BLaER1 (cell line): ENCODE data around the gene RFTN1.

ENCODE experiments used
- H3K27ac ChIP-seq: shearing (Covaris generic); formaldehyde crosslinking; 2 replicates; pipeline ENCODE4 v1.8.1; 2022
- H3K27me3 ChIP-seq: shearing (Covaris generic); formaldehyde crosslinking; 2 replicates; pipeline ENCODE4 v1.8.1; 2022
- H3K36me3 ChIP-seq: shearing (Covaris generic); formaldehyde crosslinking; 2 replicates; pipeline ENCODE4 v1.8.1; 2022
- H3K4me1 ChIP-seq: shearing (Covaris generic); formaldehyde crosslinking; 2 replicates; pipeline ENCODE4 v1.8.1; 2022
- H3K4me2 ChIP-seq: shearing (Covaris generic); formaldehyde crosslinking; 2 replicates; pipeline ENCODE4 v1.8.1; 2022
- H3K4me3 ChIP-seq: shearing (Covaris generic); formaldehyde crosslinking; 2 replicates; pipeline ENCODE4 v1.8.1; 2022
- H3K9ac ChIP-seq: shearing (Covaris generic); formaldehyde crosslinking; 2 replicates; pipeline ENCODE4 v1.8.1; 2022
- H3K9me3 ChIP-seq: shearing (Covaris generic); formaldehyde crosslinking; 2 replicates; pipeline ENCODE4 v1.8.1; 2022
- H4K20me1 ChIP-seq: shearing (Covaris generic); formaldehyde crosslinking; 2 replicates; pipeline ENCODE4 v1.8.1; 2022
- Cebpa-rat ChIP-seq: shearing (Covaris generic); IDR thresholded peaks from 2 replicates; pipeline ENCODE4 v1.8.1; 2022

Gene RFTN1

GRCh38 chr3:16335333-16335732 is 178.2 kb downstream of the RFTN1 start:
- no peak for TF ChIP-seq Cebpa-rat
- Histone ChIP-seq H3K27ac (no peak overlapping the region), H3K4me1 (peaks cover 21% of the 10 kb centered on the region), H3K9ac (no peak overlapping the region), H4K20me1 (peaks cover 32% of the 10 kb centered on the region), H3K27me3 (no peaks in the 10 kb centered on the region), H3K4me2 (no peak overlapping the region), H3K36me3 (peaks cover 81% of the 10 kb centered on the region), H3K9me3 (peaks cover 20% of the 10 kb centered on the region), H3K4me3 (no peak overlapping the region)

- no peak overlapping the region for H3K4me2 ChIP-seq
- H3K9me3 ChIP-seq = peaks cover 20% of the 10 kb centered on the region
- peaks cover 21% of the 10 kb centered on the region for H3K4me1 ChIP-seq
- H3K9ac ChIP-seq = no peak overlapping the region
- TF ChIP-seq Cebpa-rat = no peak
- no peaks in the 10 kb centered on the region for H3K27me3 ChIP-seq
- H3K36me3 ChIP-seq = peaks cover 82% of the 10 kb centered on the region
- H3K4me3 ChIP-seq = no peak overlapping the region
- no peak overlapping the region for H3K27ac ChIP-seq
- H4K20me1 ChIP-seq = peaks cover 29% of the 10 kb centered on the region
Measured at GRCh38 chr3:16334909-16335308, 178.6 kb downstream of the RFTN1 start.

- peaks cover 27% of the 10 kb centered on the region; the same call in 1 of the 2 replicates for H4K20me1 ChIP-seq
- peaks cover 90% of the 10 kb centered on the region for H3K36me3 ChIP-seq
- H3K27me3 ChIP-seq = no peaks in the 10 kb centered on the region
- no peak overlapping the region for H3K9ac ChIP-seq
- H3K4me3 ChIP-seq = no peak overlapping the region
- TF ChIP-seq Cebpa-rat = no peak
- peaks cover 20% of the 10 kb centered on the region for H3K9me3 ChIP-seq
- no peak overlapping the region for H3K4me2 ChIP-seq
- no peak overlapping the region for H3K27ac ChIP-seq
- H3K4me1 ChIP-seq = peaks cover 3% of the 10 kb centered on the region
Measured at GRCh38 chr3:16332904-16333426, 180.5 kb downstream of the RFTN1 start.

- Histone ChIP-seq H3K4me2 (no peak overlapping the region), H3K27ac (no peak overlapping the region), H3K4me3 (no peak overlapping the region), H3K4me1 (no peaks in the 10 kb centered on the region), H3K36me3 (peaks cover 88% of the 10 kb centered on the region), H3K9me3 (peaks cover 20% of the 10 kb centered on the region), H3K9ac (no peak overlapping the region), H4K20me1 (peaks cover 35% of the 10 kb centered on the region; the same call in 1 of the 2 replicates), H3K27me3 (no peaks in the 10 kb centered on the region)
- no peak for TF ChIP-seq Cebpa-rat
Measured at GRCh38 chr3:16331319-16331883, 182.1 kb downstream of the RFTN1 start.

GRCh38 chr3:16330351-16330750 is 183.1 kb downstream of the RFTN1 start:
- Histone ChIP-seq H3K9me3 (peaks cover 20% of the 10 kb centered on the region), H3K36me3 (peaks cover 88% of the 10 kb centered on the region), H3K9ac (no peak overlapping the region), H4K20me1 (peaks cover 37% of the 10 kb centered on the region; the same call in 1 of the 2 replicates), H3K4me3 (no peak overlapping the region), H3K27ac (no peak overlapping the region), H3K4me2 (no peak overlapping the region), H3K27me3 (no peaks in the 10 kb centered on the region), H3K4me1 (no peaks in the 10 kb centered on the region)
- TF ChIP-seq Cebpa-rat = no peak

- H3K27me3 ChIP-seq = no peaks in the 10 kb centered on the region
- no peak for TF ChIP-seq Cebpa-rat
- no peaks in the 10 kb centered on the region for H3K4me1 ChIP-seq
- H3K4me2 ChIP-seq = no peak overlapping the region
- no peak overlapping the region for H3K27ac ChIP-seq
- H3K36me3 ChIP-seq = peaks cover 88% of the 10 kb centered on the region
- peaks cover 41% of the 10 kb centered on the region; the same call in 1 of the 2 replicates for H4K20me1 ChIP-seq
- no peak overlapping the region for H3K4me3 ChIP-seq
- peaks cover 20% of the 10 kb centered on the region for H3K9me3 ChIP-seq
- no peak overlapping the region for H3K9ac ChIP-seq
Measured at GRCh38 chr3:16329826-16330129, 183.7 kb downstream of the RFTN1 start.

GRCh38 chr3:16329036-16329825 is 184.3 kb downstream of the RFTN1 start:
- Histone ChIP-seq H3K4me2 (no peak overlapping the region), H3K36me3 (peaks cover 88% of the 10 kb centered on the region), H3K9me3 (peaks cover 20% of the 10 kb centered on the region), H3K27ac (no peak overlapping the region), H3K4me3 (no peak overlapping the region), H3K9ac (no peak overlapping the region), H3K27me3 (no peaks in the 10 kb centered on the region), H3K4me1 (no peaks in the 10 kb centered on the region), H4K20me1 (peaks cover 41% of the 10 kb centered on the region; the same call in 1 of the 2 replicates)
- TF ChIP-seq Cebpa-rat = no peak

- no peak overlapping the region for H3K4me3 ChIP-seq
- no peak overlapping the region for H3K4me2 ChIP-seq
- no peak overlapping the region for H3K9ac ChIP-seq
- TF ChIP-seq Cebpa-rat = no peak
- H3K27ac ChIP-seq = no peak overlapping the region
- H3K9me3 ChIP-seq = peaks cover 20% of the 10 kb centered on the region
- no peaks in the 10 kb centered on the region for H3K27me3 ChIP-seq
- H3K36me3 ChIP-seq = peaks cover 92% of the 10 kb centered on the region
- peaks cover 41% of the 10 kb centered on the region; the same call in 1 of the 2 replicates for H4K20me1 ChIP-seq
- H3K4me1 ChIP-seq = no peaks in the 10 kb centered on the region
Measured at GRCh38 chr3:16328124-16328523, 185.4 kb downstream of the RFTN1 start.

GRCh38 chr3:16326724-16327349 is 186.7 kb downstream of the RFTN1 start:
- H3K4me2 ChIP-seq = no peak overlapping the region
- H3K27ac ChIP-seq = no peak overlapping the region

GRCh38 chr3:16325850-16326249 is 187.6 kb downstream of the RFTN1 start:
- H3K4me2 ChIP-seq = no peak overlapping the region
- H3K4me3 ChIP-seq = no peak overlapping the region
- no peaks in the 10 kb centered on the region for H3K9me3 ChIP-seq
- no peaks in the 10 kb centered on the region for H3K27me3 ChIP-seq
- H4K20me1 ChIP-seq = peaks cover 53% of the 10 kb centered on the region
- H3K9ac ChIP-seq = no peak overlapping the region
- peaks cover 92% of the 10 kb centered on the region for H3K36me3 ChIP-seq
- H3K27ac ChIP-seq = no peak overlapping the region
- no peaks in the 10 kb centered on the region for H3K4me1 ChIP-seq
- TF ChIP-seq Cebpa-rat = no peak

More at GRCh38 chr3:16326724-16327349, 186.7 kb downstream of the RFTN1 start:
- no peak for TF ChIP-seq Cebpa-rat
- H3K9me3 ChIP-seq = peaks cover 7% of the 10 kb centered on the region
- H3K36me3 ChIP-seq = peaks cover 92% of the 10 kb centered on the region
- H4K20me1 ChIP-seq = peaks cover 44% of the 10 kb centered on the region
- no peak overlapping the region for H3K9ac ChIP-seq
- H3K4me1 ChIP-seq = no peaks in the 10 kb centered on the region
- H3K4me3 ChIP-seq = no peak overlapping the region
- H3K27me3 ChIP-seq = no peaks in the 10 kb centered on the region
